CD4-positive, alpha-beta T cell treated with Interferon gamma for 1 hour (primary cell): Measurements from ENCODE around the gene TSHZ1.

Source experiments
- DNase-seq: peaks from one replicate; pipeline ENCODE4 v3.0.0-alpha.2; 2020

Gene TSHZ1

GRCh38 chr18:75249672-75250470, 39.3 kb downstream of the TSHZ1 start:
- DNase-seq: peak; percentile 32

GRCh38 chr18:75250471-75250821, 39.8 kb downstream of the TSHZ1 start:
- DNase-seq: no peak

- no peak for DNase-seq
Measured at GRCh38 chr18:75251466-75251865, 40.9 kb downstream of the TSHZ1 start.

GRCh38 chr18:75252136-75252535, 41.5 kb downstream of the TSHZ1 start:
- DNase-seq: no peak

GRCh38 chr18:75253043-75253442, 42.4 kb downstream of the TSHZ1 start:
- no peak for DNase-seq

- no peak for DNase-seq
Measured at GRCh38 chr18:75253784-75254183, 43.2 kb downstream of the TSHZ1 start.

GRCh38 chr18:75255094-75255493, 44.5 kb downstream of the TSHZ1 start:
- DNase-seq: no peak

GRCh38 chr18:75256376-75256775, 45.8 kb downstream of the TSHZ1 start:
- DNase-seq: no peak

- no peak for DNase-seq
Measured at GRCh38 chr18:75257605-75258004, 47.0 kb downstream of the TSHZ1 start.

- no peak for DNase-seq
Measured at GRCh38 chr18:75261430-75262223, 51.0 kb downstream of the TSHZ1 start.

GRCh38 chr18:75262511-75262910, 51.9 kb downstream of the TSHZ1 start:
- DNase-seq: no peak

- DNase-seq: no peak
Measured at GRCh38 chr18:75264195-75264594, 53.6 kb downstream of the TSHZ1 start.

GRCh38 chr18:75264926-75265597, 54.5 kb downstream of the TSHZ1 start:
- DNase-seq: no peak

GRCh38 chr18:75265872-75266271, 55.3 kb downstream of the TSHZ1 start:
- DNase-seq: no peak

GRCh38 chr18:75267643-75268363, 57.2 kb downstream of the TSHZ1 start:
- no peak for DNase-seq

- DNase-seq: no peak
Measured at GRCh38 chr18:75268364-75268646, 57.7 kb downstream of the TSHZ1 start.

GRCh38 chr18:75269124-75269680, 58.6 kb downstream of the TSHZ1 start:
- DNase-seq: no peak

- DNase-seq: no peak
Measured at GRCh38 chr18:75269696-75270095, 59.1 kb downstream of the TSHZ1 start.

- no peak for DNase-seq
Measured at GRCh38 chr18:75271952-75272351, 61.4 kb downstream of the TSHZ1 start.

GRCh38 chr18:75273817-75274216, 63.2 kb downstream of the TSHZ1 start:
- DNase-seq: no peak

- no peak for DNase-seq
Measured at GRCh38 chr18:75275226-75275625, 64.6 kb downstream of the TSHZ1 start.

GRCh38 chr18:75276818-75277609, 66.4 kb downstream of the TSHZ1 start:
- no peak for DNase-seq
